Loucy (cell line): ENCODE measurements around the gene ADGRF4.

Source experiments
- H2AFZ ChIP-seq: fragments of 200-600 bp; sonication (generic); 2 replicates; pipeline ENCODE4 v1.6.0; 2016; ENCODE audit warnings: antibody characterized with exemption, mild to moderate bottlenecking, low read length, moderate library complexity
- H3F3A ChIP-seq: fragments of 200-600 bp; 2 replicates; pipeline ENCODE4 v1.6.0; 2016; ENCODE audit warnings: antibody characterized with exemption, low read depth, mild to moderate bottlenecking
- H3K27me3 ChIP-seq: fragments of 200-600 bp; sonication (generic); 2 replicates; pipeline ENCODE4 v1.6.1; 2014; ENCODE audit warnings: low read length, mild to moderate bottlenecking; ENCODE audit not compliant: insufficient read depth, poor library complexity, severe bottlenecking
- H3K36me3 ChIP-seq: fragments of 200-600 bp; sonication (generic); 2 replicates; pipeline ENCODE4 v1.6.1; 2016; ENCODE audit warnings: low read length; ENCODE audit not compliant: insufficient read depth
- H3K4me1 ChIP-seq: fragments of 200-600 bp; sonication (generic); 2 replicates; pipeline ENCODE4 v1.5.1; 2014; ENCODE audit warnings: low read length, mild to moderate bottlenecking; ENCODE audit not compliant: insufficient read depth, poor library complexity, severe bottlenecking
- H3K4me2 ChIP-seq: fragments of 200-600 bp; sonication (generic); 2 replicates; pipeline ENCODE4 v1.6.0; 2014; ENCODE audit warnings: antibody characterized with exemption, low read length, low read depth, mild to moderate bottlenecking; ENCODE audit not compliant: poor library complexity, severe bottlenecking
- H3K4me3 ChIP-seq: fragments of 200-600 bp; sonication (generic); 2 replicates; pipeline ENCODE4 v1.5.1; 2014; ENCODE audit warnings: low read length, mild to moderate bottlenecking, mixed read lengths; ENCODE audit not compliant: poor library complexity, severe bottlenecking
- H3K79me2 ChIP-seq: fragments of 200-600 bp; sonication (generic); 2 replicates; pipeline ENCODE4 v1.6.1; 2014; ENCODE audit warnings: low read length; ENCODE audit not compliant: insufficient read depth
- H3K9ac ChIP-seq: fragments of 200-600 bp; sonication (generic); 2 replicates; pipeline ENCODE4 v1.6.0; 2014; ENCODE audit warnings: mild to moderate bottlenecking, low read depth, low read length, moderate library complexity; ENCODE audit not compliant: poor library complexity, severe bottlenecking
- H3K9me2 ChIP-seq: fragments of 200-600 bp; sonication (generic); replicated peaks from 2 replicates; pipeline ENCODE4 v1.6.1; 2016; ENCODE audit warnings: low read depth, low read length, mixed read lengths
- H3K9me3 ChIP-seq: fragments of 200-600 bp; sonication (generic); 2 replicates; pipeline ENCODE4 v1.6.1; 2014; ENCODE audit warnings: mild to moderate bottlenecking, antibody characterized with exemption, low read length, low read depth; ENCODE audit not compliant: insufficient read depth
- H4K20me1 ChIP-seq: fragments of 200-600 bp; sonication (generic); 2 replicates; pipeline ENCODE4 v1.6.0; 2014; ENCODE audit warnings: antibody characterized with exemption, low read length, mild to moderate bottlenecking; ENCODE audit not compliant: insufficient read depth, poor library complexity, severe bottlenecking
- CTCF ChIP-seq: fragments of 200-600 bp; sonication (generic); conservative IDR thresholded peaks from 2 replicates; pipeline ENCODE4 v1.5.1; 2014; ENCODE audit warnings: mild to moderate bottlenecking, antibody characterized with exemption, low read length
- EZH2phosphoT487 ChIP-seq: fragments of 200-600 bp; IDR thresholded peaks from 2 replicates; pipeline ENCODE4 v1.6.1; 2018; ENCODE audit warnings: antibody characterized with exemption, mild to moderate bottlenecking, moderate library complexity, borderline replicate concordance

Gene ADGRF4

GRCh38 chr6:47681201-47681990 lies 17.0 kb upstream of the ADGRF4 start:
- no peak overlapping the region for H3K4me2 ChIP-seq
- H3K4me1 ChIP-seq, result no peaks in the 10 kb centered on the region
- H3K9me2 ChIP-seq, result no peaks in the 10 kb centered on the region
- no peaks in the 10 kb centered on the region for H3K79me2 ChIP-seq
- H3F3A ChIP-seq, result no peaks in the 10 kb centered on the region
- no peak overlapping the region for H3K9ac ChIP-seq
- no peaks in the 10 kb centered on the region for H3K36me3 ChIP-seq
- H4K20me1 ChIP-seq, result no peaks in the 10 kb centered on the region
- no peak for TF ChIP-seq CTCF
- no peak for TF ChIP-seq EZH2phosphoT487
- H3K9me3 ChIP-seq, result no peaks in the 10 kb centered on the region
- no peak overlapping the region for H2AFZ ChIP-seq
- no peaks in the 10 kb centered on the region for H3K27me3 ChIP-seq
- H3K4me3 ChIP-seq, result no peak overlapping the region

GRCh38 chr6:47686411-47686810 lies 12.0 kb upstream of the ADGRF4 start:
- Histone ChIP-seq H3K9me2 (no peaks in the 10 kb centered on the region), H3K4me3 (no peak overlapping the region), H3K79me2 (no peaks in the 10 kb centered on the region), H2AFZ (no peak overlapping the region), H3F3A (no peaks in the 10 kb centered on the region), H3K4me2 (no peak overlapping the region), H3K9ac (no peak overlapping the region), H3K4me1 (no peaks in the 10 kb centered on the region), H3K9me3 (no peaks in the 10 kb centered on the region), H3K27me3 (no peaks in the 10 kb centered on the region), H4K20me1 (no peaks in the 10 kb centered on the region), H3K36me3 (no peaks in the 10 kb centered on the region)
- TF ChIP-seq CTCF, result no peak
- TF ChIP-seq EZH2phosphoT487, result no peak

- Histone ChIP-seq H3K36me3 (no peaks in the 10 kb centered on the region), H4K20me1 (no peaks in the 10 kb centered on the region), H3K9ac (no peak overlapping the region), H3K4me1 (no peaks in the 10 kb centered on the region), H2AFZ (no peak overlapping the region), H3K79me2 (no peaks in the 10 kb centered on the region), H3K9me3 (no peaks in the 10 kb centered on the region), H3K4me2 (no peak overlapping the region), H3F3A (no peaks in the 10 kb centered on the region), H3K9me2 (no peaks in the 10 kb centered on the region), H3K4me3 (no peak overlapping the region), H3K27me3 (no peaks in the 10 kb centered on the region)
- TF ChIP-seq CTCF, result no peak
- no peak for TF ChIP-seq EZH2phosphoT487
Measured at GRCh38 chr6:47687432-47687831, 10.9 kb upstream of the ADGRF4 start.
